Superior temporal gyrus (tissue), 1 donor: Measurements from ENCODE around the gene HS6ST3.
"Not testable (repeated sequence)": the region's sequence is repeated elsewhere in the genome, so short reads cannot be mapped to it uniquely, and the experiment has no call there.

Source experiments
- DNase-seq: peaks from one replicate; pipeline ENCODE4 v3.0.0-alpha.2; 2016; ENCODE audit errors: extremely low spot score

The HS6ST3 gene

DNA sequence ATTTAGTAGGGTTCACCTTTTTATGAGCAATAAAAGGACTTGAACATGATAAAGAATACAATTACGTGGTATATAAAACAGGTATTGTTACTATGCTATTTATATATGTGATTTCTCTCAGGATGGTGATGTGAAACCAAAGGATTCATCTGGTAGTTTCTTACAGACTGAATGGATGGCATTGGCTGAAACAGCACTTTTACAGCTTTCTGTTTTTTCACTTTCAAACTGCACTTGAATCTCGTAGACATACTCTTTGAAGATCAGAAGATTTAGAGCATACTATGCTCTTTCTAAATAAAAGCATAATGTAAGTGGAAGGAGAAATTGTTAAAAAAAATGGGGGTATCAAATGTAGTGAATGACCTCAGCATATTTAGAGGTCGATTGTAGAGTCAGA, 354.8 kb downstream of the HS6ST3 start:
- no peak for DNase-seq

DNA sequence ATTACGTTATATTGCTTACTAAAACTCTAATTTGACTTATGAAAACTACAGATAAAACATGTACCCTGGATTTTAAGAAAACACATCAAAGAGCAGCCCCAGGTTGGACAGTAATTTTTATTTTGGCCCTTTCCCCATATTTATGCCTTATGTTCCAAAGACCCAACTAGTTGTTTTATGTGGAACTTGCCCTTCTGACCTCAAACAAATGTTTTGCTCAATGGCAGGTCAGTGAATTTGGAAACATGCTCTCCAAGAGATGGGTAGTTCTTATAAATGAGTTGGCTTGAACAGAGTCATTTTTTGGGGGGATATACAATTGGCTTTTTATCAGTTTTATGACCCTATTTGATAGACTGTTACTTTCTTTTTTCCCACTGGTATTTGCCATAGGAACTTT, 360.0 kb downstream of the HS6ST3 start:
- DNase-seq = no peak

DNA sequence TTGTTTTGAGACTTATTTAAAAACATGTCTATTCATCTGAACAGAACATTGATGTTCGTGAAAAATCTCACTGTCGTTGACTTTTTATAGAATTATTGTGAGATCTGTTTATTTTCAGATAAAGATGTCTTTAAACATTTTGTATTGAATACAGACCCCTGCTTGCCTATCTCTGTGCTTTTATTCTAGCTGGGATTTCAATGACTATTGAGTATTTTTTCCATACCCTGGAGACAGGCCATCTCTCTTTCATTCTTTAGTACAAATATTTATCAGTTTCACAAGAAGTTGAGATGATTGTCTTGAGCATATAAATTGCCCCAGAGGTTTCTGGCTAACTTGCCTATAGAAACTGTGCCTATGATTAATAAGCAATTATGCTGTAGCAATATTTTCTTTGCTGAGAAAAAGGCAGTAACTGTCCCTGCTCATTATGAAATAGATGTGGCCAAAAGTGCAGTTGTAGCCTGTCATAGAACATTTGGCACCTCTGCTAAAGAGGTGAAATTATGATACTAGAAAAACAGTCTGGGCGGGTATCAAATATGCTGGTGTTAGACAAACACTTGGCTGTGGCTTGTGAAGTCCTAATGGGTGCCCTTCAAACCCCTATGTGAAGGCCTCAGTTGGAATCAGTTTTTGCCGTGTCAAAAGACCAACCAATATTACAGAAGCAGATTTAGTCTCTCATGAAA, 360.6 kb downstream of the HS6ST3 start:
- DNase-seq = no peak

DNA sequence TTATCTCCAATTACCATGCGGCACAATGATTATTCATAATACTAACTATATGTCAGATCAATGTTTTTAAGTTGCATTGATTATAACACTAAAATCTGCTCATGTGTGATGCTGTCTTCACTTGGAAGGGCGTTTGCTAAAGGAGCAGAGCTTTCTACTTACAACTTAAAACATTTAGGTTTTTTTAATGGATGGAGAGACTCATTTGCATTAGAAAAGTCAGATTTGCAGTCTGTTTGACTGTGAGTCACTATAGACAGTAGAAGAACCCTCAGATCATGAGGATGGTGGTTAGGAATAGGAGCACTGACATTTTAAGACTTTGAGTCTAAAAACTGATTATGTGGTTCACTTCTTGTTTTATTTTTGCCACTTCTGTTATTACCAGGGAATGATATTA, 364.6 kb downstream of the HS6ST3 start:
- no peak for DNase-seq

DNA sequence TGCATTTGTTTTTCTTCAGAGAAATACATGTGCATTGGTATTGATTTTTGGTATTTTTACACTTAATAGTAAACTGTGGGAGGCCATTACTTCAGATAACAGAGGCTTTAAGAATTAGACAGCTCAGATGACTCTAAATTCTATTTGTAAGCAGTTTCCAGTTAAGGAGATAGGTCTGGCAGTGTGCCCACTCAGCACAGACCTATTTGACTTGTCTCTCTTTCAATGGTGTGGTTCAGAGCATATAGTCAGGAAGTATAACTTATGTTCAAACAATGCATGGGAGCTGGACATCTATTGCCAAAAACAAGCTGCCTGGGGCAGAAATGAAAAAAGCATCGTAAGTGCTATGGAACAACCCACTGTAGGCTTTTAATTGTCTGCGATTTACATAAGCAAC, 370.7 kb downstream of the HS6ST3 start:
- no peak for DNase-seq

DNA sequence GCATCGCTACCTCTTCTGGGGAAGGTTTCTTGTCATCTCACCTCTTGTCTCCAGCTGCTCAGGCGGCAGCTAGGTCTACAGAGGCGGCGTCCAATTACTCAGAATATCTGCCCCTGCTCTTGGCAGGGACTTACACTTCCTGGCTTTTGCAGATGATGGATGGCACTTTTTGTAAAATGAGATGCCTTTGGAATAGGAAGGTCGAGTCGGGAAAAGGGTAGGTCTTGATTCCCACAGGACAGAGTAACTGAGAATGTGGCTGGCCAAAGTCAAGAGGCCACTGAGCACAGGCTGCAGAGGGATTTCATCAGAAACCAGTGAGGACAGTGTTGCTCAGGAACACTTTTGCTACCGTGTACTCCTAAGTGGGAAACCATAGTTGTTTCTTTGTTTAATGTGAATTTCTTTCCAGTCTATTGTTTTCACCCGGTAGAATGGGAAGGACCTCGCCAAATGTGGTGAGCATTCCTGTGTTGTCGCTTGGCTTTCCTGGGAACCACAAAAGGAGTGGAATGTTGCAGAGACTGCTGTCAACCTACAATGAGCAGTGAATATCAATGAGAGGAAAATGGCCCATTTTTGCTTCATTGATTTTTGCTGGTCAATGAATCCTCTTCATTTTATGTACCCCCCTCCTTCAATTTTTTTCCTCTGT, 383.7 kb downstream of the HS6ST3 start:
- DNase-seq = peak; percentile 8

DNA sequence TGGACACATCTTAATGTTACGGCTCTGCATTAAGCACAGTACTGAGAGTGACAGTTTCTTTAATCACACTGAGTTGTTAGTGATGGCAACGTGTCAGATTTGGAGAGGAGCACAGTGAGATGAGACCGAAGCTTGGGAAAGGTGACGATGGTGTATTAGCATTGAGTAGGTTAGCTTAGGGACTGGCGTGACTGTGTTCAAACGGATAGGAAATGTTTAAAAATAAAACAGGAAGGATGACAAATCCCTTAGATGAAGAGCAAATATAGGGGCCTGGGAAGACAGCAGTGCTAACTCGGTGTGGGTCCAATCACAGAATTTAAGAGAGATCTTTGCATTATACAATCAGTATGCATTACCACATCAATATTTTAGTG, 384.3 kb downstream of the HS6ST3 start:
- peak; percentile 17 for DNase-seq

DNA sequence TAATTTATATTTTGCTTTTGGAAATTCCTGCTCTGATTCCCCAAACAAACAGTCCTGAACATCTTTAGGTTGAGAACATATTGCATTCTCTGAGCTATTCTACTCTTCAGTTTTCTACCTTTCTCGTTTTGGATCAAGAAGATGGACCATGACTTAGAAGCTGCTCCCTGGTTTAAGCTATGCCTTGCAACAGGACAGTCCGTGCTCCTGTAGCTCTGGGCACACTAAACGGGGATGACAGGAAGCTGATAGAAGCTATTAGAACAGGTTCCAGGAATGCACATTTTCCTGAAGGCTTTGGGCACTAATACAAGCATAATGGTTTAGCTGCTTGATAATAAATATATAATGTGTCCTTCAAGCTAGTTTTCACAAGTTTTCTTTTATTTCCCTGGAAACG, 385.2 kb downstream of the HS6ST3 start:
- no peak for DNase-seq

DNA sequence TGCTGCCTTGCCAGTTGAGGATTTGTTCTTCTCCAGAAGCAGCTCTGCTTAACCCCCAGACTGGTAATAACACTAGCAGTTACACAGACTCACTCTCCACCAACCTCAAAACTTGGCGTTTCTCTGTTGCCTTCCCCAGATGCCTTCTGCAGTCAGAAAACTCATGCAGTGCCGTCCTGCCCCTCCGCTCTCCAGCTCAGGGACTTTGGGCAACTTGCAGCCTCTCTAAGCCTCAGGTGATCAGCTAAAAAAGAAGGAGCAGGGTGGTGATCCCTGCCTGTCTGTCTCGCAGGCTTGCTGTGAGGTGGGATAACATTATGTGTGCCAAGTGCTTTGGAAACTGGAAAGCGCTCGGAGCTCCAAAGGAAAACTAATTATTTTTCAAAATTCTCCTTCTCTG, 391.6 kb downstream of the HS6ST3 start:
- no peak for DNase-seq

DNA sequence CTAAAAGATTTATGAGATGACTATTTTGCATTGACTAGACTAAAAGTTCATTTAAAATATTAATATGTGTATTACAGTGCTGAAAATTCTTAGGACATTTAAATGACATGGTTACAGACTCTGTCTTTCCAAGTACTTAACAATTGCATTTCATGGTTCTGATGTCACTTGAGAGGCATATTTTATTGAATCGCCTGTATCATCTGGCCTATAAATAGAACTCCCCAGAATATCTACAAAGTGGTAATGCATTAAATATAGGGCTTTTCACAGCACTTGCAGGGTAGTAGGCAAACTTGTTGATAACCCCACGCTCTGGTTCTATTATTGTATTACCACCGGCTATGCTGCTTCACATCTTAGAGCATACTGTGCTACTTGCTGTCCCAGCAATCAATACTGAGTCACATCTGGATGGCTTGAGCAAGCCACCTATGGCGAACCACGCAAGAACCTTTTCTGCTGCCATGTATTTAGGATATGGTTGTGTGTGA, 400.6 kb downstream of the HS6ST3 start:
- no peak for DNase-seq

DNA sequence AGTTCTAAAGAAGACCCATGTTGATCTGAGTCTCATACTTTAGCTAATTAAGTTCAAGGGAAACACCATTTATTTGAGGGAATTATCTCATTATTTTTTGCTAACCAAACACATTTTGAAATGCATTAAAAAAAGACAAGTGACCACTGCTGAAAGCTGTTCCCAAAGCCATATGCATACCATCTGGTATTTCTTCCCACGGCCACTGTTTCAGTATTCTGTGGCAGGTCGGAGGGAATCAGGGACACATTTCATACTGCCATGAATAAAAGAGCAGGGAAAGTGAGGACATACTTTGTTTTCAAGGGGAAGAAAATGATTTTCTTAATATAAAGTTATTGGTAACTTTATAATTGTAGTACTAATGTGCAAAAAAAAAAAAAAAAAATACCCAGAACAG, 401.2 kb downstream of the HS6ST3 start:
- no peak for DNase-seq

DNA sequence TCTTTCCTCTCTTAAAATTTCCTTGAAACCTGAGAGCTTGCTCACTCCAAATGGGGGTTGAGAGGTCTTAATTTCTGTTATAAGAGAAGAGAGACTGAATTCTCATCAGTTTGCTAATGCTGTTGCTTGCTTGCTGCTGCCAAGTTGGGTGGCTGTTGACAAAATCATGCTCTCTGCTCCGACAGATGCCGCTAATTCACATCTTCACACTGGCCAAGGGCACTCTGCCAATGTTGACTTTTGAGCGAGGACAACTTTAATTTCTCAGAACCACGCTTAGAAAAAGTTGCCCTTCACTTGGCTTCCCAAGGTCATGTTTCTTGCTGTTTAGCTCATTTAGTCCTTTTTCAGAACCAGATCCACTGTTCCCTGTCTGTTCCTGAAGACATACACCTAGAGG, 402.9 kb downstream of the HS6ST3 start:
- no peak for DNase-seq

DNA sequence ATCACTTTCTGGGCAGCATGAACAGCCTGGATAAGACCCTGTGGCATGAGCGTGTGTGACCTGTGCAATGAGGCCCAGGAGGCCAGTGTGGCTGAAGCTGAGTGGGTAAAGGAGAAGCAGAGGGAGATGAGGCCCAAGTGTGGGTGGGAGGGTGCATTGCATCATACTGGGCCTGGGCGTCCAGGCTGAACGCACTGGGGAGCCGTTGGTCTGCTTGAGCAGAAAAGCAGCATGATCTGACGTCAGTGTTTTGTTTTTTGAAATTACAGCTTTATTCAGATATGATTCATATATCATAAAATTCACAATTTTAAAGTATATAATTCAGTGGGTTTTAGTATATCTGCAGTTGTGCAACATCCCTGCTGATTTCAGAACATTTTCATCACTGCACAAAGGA, 409.7 kb downstream of the HS6ST3 start:
- no peak for DNase-seq

DNA sequence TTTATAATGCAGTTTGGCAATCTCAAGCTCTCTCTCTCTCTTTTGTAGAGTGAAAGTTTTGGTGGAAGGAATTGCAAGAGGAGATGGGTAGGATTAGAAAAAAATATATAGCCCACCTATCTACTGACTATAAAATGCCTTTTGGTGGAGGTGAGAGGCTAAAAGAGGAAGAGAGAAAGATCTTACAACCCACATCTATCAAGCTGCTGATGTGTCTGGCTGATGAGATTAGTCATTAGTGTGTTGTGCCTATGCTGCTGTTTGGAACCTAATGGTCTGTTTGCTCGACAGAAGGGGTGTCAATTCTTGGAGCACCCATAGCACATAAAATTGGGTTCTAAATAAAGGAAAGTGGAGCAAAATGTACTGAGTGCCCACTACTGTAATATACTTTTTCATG, 411.0 kb downstream of the HS6ST3 start:
- DNase-seq = no peak

DNA sequence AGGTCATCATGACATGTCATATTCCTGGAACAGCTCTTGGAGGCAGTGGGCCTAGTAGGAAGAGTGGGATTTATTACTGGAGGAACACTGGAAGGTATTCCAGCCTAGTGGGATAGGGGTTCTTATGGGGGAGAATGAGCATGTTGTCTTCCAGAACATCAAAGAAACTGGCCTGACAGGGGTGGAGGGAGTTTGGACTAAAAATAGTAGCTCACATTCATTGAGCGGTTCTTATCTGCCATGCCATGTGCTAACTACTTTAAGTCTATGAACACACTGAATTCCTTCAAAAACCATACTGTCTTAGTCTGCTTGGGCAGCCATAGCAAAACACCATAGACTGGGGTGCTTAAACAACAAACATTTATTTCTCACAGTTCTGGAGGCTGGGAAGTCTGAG, 413.6 kb downstream of the HS6ST3 start:
- DNase-seq = no peak

DNA sequence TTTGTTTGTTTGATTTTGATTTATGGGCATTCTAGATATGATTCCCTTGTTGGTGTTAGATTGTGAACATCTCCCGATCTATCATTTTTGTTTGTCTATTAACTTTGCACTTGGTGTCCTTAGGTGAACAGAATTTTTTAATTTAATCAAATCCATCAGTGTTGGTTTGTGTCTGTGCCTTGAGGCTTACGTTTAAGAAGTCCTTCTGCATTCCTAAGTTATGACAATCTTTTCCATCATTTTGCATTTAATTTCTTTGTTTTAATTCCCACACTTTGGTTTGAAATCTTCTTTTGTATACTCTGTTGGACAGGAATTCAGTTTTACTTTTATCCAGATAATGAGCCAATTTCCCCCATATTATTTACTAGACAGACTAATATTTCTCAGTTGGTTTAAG, 421.7 kb downstream of the HS6ST3 start:
- no peak for DNase-seq

DNA sequence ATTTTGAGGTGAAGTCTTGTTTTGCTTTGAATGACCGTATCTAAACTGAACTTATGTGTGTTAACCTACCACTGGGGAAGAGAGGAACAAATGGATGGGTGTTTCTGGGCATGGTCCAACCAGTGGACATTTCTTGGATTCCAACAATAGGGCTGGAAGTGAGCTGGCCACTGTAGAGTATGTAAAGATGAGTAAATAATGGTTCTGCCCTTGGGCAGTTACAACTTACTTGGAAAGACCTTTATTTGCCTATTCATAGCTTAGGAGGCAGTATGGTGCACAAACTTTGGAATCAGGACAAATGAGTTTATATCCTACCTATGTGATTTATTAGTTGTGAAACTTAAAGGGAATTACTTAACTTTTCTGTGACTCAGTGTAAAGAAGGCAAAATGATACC, 429.5 kb downstream of the HS6ST3 start:
- no peak for DNase-seq

DNA sequence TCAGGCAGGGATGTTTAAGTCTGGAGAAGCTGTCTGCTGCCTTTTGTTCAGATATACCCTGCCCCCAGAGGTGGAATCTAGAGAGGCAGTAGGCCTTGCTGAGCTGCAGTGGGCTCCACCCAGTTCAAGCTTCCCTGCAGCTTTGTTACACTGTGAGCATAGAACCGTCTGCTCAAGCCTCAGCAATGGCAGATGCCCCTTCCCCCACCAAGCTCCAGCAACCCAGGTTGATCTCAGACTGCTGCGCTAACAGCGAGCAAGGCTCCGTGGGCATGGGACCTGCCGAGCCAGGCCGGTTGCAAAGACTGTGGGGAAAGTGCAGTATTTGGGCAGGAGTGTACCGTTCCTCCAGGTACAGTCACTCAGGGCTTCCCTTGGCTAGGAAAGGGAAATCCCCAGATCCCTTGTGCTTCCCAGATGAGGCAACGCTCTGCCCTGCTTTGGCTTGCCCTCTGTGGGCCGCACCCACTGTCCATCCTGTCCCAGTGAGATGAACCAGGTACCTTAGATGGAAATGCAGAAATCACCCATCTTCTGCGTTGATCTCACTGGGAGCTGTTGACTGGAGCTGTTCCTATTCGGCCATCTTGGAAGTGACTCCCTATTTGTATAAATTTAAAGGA, 434.6 kb downstream of the HS6ST3 start:
- not testable (repeated sequence) for DNase-seq

DNA sequence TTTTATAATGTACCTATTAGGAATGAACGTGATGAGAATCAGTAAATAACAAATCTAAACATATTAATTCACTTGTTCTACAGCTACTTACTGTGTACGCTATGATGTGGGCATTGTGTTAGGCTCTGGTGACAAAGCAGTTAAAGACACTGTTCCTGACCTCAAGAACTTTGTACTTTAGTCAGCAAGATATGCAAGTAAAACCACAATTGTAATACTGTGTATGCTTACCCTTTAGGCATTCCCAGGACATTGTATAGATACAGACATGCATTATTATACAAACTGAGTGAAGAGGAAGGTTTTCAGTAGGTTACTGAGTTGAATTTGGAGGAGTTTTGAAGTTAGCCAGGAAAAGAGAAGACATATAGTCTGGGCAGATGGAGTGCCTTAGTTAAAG, 435.8 kb downstream of the HS6ST3 start:
- DNase-seq = no peak

DNA sequence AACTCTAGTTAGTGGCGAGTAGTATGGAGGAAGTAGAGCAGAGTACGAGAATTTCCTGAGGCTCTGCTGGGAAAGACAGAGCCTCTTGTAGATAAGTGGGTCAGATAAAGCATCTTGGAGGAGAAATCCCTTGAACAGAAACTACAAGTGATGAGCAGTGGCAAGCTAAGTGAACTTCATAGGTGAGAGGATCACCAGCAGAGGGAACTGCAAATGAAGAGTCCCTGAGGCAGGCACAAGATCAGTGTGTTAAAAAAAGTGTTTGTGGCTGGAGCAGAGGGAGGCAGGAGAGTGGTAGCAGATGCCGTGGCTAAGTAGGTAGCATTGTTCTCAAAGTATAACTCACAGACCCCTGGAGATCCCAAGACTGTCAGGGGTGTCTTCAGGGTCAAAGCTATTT, 437.6 kb downstream of the HS6ST3 start:
- no peak for DNase-seq

DNA sequence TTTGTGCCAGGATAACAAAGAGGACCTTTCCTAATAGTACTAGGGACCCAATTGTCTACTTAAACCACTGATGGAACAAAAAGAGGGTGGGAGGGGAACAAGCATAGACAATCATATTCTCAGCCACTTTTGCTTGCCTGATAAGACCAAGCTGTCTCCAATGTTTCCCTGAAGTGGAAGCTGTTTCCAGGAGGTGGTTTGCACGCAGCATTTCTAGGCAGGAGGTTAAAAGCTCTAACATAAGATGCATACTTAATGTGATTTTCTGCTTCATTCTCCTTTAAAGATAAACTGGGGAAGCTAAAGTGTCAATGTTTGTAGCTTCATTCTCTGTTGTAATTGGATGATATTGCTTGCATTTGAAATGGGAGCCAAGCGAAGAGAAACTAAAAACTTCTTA, 442.9 kb downstream of the HS6ST3 start:
- DNase-seq = no peak

DNA sequence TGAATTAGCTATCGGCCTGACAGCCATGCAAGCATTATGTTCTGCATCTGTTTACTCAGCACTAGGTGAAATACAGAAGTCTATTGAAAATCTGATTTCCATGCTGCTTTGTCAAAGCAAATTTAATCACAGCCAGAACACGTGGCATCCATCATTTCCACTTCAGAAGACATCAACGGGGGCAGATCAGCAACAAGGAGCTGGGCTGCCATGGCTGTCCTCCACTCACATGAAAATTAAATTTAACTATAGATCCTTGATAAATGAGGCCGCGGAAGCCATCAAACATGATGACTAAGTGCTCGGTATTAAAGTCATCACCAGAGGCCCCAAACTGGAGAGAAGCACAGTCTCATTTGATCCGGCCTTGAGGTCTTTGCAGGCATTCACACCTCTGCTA, 443.5 kb downstream of the HS6ST3 start:
- no peak for DNase-seq

DNA sequence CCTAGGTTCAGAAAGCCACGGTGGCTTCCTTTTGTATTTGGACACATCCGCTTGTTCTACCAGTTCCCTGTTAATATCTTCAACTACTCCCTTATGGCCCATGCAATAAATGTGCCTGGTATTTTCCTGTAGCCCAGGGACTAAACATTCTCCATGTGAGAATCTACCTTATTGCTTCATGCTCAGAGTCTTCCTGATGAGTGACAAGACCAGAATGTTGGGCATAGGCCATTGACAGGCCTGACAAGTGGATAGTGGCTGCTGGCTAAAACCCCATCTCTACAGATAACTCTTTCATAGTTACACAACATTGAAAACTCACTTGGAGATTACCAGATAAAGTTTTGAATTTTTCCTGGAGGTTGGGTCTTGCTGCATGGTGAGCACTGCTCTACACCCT, 449.9 kb downstream of the HS6ST3 start:
- DNase-seq = no peak
